Natural killer cell (primary cell): ENCODE results near the gene NACC2. TPM values are rescaled to one million over a fixed set of nuclear protein-coding genes. Genes with fewer than 3 reads are reported as not detected.

Experiments used
- ATAC-seq, 3 donors: fragments of 150-1000 bp in 2 of 3; fragments of 200-7000 bp in 1 of 3; cut with Tn5 transposase; 1 replicate in 1 of 3; 2 replicates in 2 of 3; pipeline ENCODE4 v1.10.0; 2021; ENCODE audit warnings: mild to moderate bottlenecking in 2 of 3, moderate library complexity in 2 of 3
- DNase-seq, 2 donors: peaks; one replicate each; pipeline versions ENCODE4 v3.0.0 to v3.0.0-alpha.2; 2013 to 2021; ENCODE audit warnings: mixed read lengths in 1 of 2
- H3K27ac ChIP-seq: one replicate; pipeline ENCODE4 v1.5.1; 2013; ENCODE audit warnings: mild to moderate bottlenecking, low read length
- H3K27me3 ChIP-seq: one replicate; pipeline ENCODE4 v1.6.1; 2013; ENCODE audit warnings: low read length; ENCODE audit not compliant: control insufficient read depth, insufficient read depth
- H3K36me3 ChIP-seq: one replicate; pipeline ENCODE4 v1.6.1; 2013; ENCODE audit warnings: low read length; ENCODE audit not compliant: control insufficient read depth, insufficient read depth
- H3K4me1 ChIP-seq: one replicate; pipeline ENCODE4 v1.6.1; 2013; ENCODE audit warnings: low read length; ENCODE audit not compliant: control insufficient read depth, insufficient read depth
- H3K4me3 ChIP-seq: one replicate; pipeline ENCODE4 v1.5.1; 2013; ENCODE audit warnings: low read length
- H3K9me3 ChIP-seq: one replicate; pipeline ENCODE4 v1.6.1; 2013; ENCODE audit warnings: low read length; ENCODE audit not compliant: control insufficient read depth, insufficient read depth
- H3K27ac Mint-ChIP-seq, 2 donors: one replicate each; pipeline ENCODE4 v1.8.0; 2022; ENCODE audit warnings: mild to moderate bottlenecking in 2 of 2, mixed read lengths in 2 of 2, moderate library complexity in 1 of 2
- H3K27me3 Mint-ChIP-seq, 2 donors: one replicate each; pipeline ENCODE4 v1.8.0; 2022; ENCODE audit warnings: low read depth in 2 of 2, mixed read lengths in 2 of 2
- H3K36me3 Mint-ChIP-seq: one replicate; pipeline ENCODE4 v1.8.0; 2022; ENCODE audit warnings: mixed read lengths
- H3K4me1 Mint-ChIP-seq, 2 donors: one replicate each; pipeline ENCODE4 v1.8.0; 2022; ENCODE audit warnings: mixed read lengths in 2 of 2
- H3K4me3 Mint-ChIP-seq: one replicate; pipeline ENCODE4 v1.8.0; 2022; ENCODE audit warnings: mild to moderate bottlenecking, moderate library complexity, mixed read lengths
- H3K9me3 Mint-ChIP-seq, 2 donors: one replicate each; pipeline ENCODE4 v1.8.0; 2022; ENCODE audit warnings: mixed read lengths in 2 of 2
- WGBS: methylation state at CpG from one replicate; pipeline ENCODE4 v1.1.7; 2013; ENCODE audit warnings: missing lambda C conversion rate; ENCODE audit not compliant: insufficient coverage; 5-methylcytosine and 5-hydroxymethylcytosine counted together
- intact Hi-C: fragments of 100-400 bp; cut with micrococcal nuclease; formaldehyde crosslinking; loops from one replicate; pipeline ENCODE4 v1.14.2; 2022
- total RNA-seq, 4 donors: library from RNA; stranded (reverse); fragments of 120-200 nt in 1 of 4; gene quantifications; one replicate each; pipeline versions ENCODE4 v1.2.3 to v1.2.4, GENCODE V29; 2013 to 2022
- TF ChIP-seq, protein P1 (sequence below): fragments of 200-600 bp; IDR thresholded peaks from one replicate; pipeline ENCODE4 v1.8.0; 2022; ENCODE audit warnings: antibody characterized with exemption

NACC2 gene
- total RNA-seq, 3 donors from 2014 or later (not counting 1 experiment from before 2014, with no cell fraction given): 14.5 to 21.6 (median 21.2) TPM

DNA sequence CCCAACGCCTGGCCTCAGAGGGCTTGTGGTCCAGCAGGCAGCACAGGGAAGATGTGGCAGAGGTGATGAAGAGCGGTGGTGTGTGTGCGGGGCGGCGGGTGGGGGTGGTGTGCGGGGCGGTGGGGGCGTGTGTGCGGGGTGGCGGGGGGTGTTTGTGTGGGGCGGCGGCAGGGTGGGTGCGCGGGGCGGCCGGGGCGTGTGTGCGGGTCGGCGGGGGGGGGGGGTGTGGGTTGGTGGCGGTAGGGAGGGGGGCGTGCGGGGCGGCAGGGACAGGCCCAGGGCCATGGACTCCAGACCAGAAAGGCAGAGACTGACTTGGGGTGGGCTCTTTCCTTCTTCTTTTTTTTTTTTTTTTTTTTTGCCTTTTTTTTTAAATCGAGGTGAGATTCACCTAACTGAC, 4.5 kb upstream of the NACC2 start:
- ATAC-seq (no peak), DNase-seq (no peak)
- TF ChIP-seq, protein P1, sequence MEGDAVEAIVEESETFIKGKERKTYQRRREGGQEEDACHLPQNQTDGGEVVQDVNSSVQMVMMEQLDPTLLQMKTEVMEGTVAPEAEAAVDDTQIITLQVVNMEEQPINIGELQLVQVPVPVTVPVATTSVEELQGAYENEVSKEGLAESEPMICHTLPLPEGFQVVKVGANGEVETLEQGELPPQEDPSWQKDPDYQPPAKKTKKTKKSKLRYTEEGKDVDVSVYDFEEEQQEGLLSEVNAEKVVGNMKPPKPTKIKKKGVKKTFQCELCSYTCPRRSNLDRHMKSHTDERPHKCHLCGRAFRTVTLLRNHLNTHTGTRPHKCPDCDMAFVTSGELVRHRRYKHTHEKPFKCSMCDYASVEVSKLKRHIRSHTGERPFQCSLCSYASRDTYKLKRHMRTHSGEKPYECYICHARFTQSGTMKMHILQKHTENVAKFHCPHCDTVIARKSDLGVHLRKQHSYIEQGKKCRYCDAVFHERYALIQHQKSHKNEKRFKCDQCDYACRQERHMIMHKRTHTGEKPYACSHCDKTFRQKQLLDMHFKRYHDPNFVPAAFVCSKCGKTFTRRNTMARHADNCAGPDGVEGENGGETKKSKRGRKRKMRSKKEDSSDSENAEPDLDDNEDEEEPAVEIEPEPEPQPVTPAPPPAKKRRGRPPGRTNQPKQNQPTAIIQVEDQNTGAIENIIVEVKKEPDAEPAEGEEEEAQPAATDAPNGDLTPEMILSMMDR: no peak
- no CpG with 5 or more reads among the region's 25 CpGs for WGBS
- H3K4me1 Mint-ChIP-seq: peaks cover 12 to 31% of the 10 kb centered on the region in 2 donors
- no peaks in the 10 kb centered on the region for H3K27me3 Mint-ChIP-seq
- H3K36me3 Mint-ChIP-seq: no peaks in the 10 kb centered on the region
- H3K27ac ChIP-seq: peak overlapping the region; percentile 72
- H3K4me1 ChIP-seq: peaks cover 27% of the 10 kb centered on the region
- H3K9me3 Mint-ChIP-seq: no peaks in the 10 kb centered on the region
- H3K4me3 Mint-ChIP-seq: peak overlapping the region; percentile 83
- peak overlapping the region; percentile 88 to 94 for H3K27ac Mint-ChIP-seq
- H3K4me3 ChIP-seq: no peak overlapping the region
- no peaks in the 10 kb centered on the region for H3K27me3 ChIP-seq
- no peaks in the 10 kb centered on the region for H3K9me3 ChIP-seq
- intact Hi-C loops: no loop called here
- no peaks in the 10 kb centered on the region for H3K36me3 ChIP-seq

DNA sequence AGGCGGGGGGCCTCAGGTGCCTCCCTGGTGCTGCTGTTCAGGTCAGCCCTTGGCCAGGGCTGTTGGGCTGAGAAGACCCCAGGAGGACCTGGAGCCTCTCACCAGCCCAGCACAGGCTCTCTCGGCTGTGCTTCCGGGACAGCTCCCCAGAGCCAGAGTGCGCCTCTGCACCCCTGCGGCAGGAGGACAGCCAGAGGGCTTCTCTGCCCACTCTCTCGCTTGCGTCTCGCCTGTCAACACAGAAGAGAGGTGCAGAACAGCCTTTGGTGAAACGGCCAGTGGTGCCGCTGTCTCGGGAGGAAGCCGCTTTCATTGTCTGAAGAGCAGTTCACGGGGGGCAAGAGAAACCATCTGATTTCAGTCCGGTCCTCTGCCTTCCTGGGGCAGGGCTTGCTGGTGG, 3.8 kb upstream of the NACC2 start:
- Histone ChIP-seq H3K27me3 (no peaks in the 10 kb centered on the region), H3K4me1 (peaks cover 33% of the 10 kb centered on the region), H3K27ac (peak overlapping the region; percentile 72), H3K36me3 (no peaks in the 10 kb centered on the region), H3K4me3 (no peak overlapping the region), H3K9me3 (no peaks in the 10 kb centered on the region)
- Mint-ChIP-seq H3K9me3 (no peaks in the 10 kb centered on the region), H3K27ac (peak overlapping the region; percentile 88 to 94), H3K27me3 (no peaks in the 10 kb centered on the region), H3K36me3 (no peaks in the 10 kb centered on the region), H3K4me3 (peak overlapping the region; percentile 83), H3K4me1 (peaks cover 12 to 36% of the 10 kb centered on the region in 2 donors)
- 32% methylated on average over 14 of the region's 14 CpGs for WGBS
- TF ChIP-seq, protein P1: no peak
- intact Hi-C loops: no loop called here
- ATAC-seq: peak; percentile 47 to 62 (median 56)
- peak; percentile 33 to 47 for DNase-seq

DNA sequence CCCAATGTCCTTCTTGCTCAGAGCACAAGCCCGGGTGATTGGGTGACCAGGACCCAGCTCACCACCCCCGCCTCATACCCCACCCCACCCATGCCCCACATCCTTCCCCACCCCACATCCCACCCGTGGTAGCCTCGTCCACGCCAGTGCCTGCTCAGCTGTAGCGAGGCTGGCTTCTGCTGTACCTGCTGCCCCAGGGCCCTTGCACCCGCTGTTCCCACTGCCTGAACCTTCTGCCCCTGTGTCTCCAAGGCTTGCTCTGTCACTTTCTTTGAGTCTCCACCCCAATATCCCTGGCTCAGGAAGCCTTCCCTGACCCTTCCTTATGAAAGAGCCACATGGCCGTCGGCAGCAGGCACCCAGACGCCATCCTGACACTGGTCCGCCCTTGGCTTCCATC, 3.1 kb upstream of the NACC2 start:
- H3K4me3 Mint-ChIP-seq: peak overlapping the region; percentile 83
- Histone ChIP-seq H3K27ac (no peak overlapping the region), H3K4me3 (no peak overlapping the region), H3K9me3 (no peaks in the 10 kb centered on the region), H3K36me3 (no peaks in the 10 kb centered on the region), H3K27me3 (no peaks in the 10 kb centered on the region), H3K4me1 (peaks cover 40% of the 10 kb centered on the region)
- H3K36me3 Mint-ChIP-seq: no peaks in the 10 kb centered on the region
- no peaks in the 10 kb centered on the region for H3K9me3 Mint-ChIP-seq
- 67% methylated on average over 11 of the region's 11 CpGs for WGBS
- DNase-seq: no peak
- H3K27me3 Mint-ChIP-seq: no peaks in the 10 kb centered on the region
- intact Hi-C loops: no loop called here
- TF ChIP-seq, protein P1: no peak
- ATAC-seq: no peak
- H3K27ac Mint-ChIP-seq: peak overlapping the region; percentile 88 to 94
- peaks cover 12 to 42% of the 10 kb centered on the region in 2 donors for H3K4me1 Mint-ChIP-seq

DNA sequence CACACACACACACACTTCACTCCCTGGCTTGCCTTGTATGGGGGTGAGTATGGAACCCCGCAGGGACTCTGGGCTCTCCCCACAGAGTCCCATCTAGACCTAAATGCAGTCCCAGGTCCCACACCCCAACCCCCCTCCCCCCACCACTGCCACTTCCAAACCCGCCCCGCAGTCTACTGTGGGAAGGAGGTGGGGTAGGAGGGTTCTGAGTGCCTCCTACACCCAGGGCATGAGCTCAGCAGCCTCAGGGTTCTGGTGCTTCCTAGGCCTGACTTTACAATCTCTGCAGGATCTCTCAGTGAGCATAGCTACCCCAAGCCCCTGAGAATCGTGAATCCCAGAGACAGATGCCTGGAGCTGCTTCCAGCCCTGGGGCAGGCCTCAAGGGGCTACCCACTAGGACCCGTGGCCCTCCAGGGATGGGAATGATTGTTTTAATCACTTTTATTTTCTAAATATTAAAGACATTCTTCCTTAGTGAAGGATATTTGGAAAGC, 1.5 kb upstream of the NACC2 start:
- peaks cover 44% of the 10 kb centered on the region for H3K4me1 ChIP-seq
- no peaks in the 10 kb centered on the region for H3K27me3 ChIP-seq
- Mint-ChIP-seq H3K4me1 (peaks cover 12 to 57% of the 10 kb centered on the region in 2 donors), H3K27ac (peak overlapping the region in 1 of 2 donors; percentile 76), H3K9me3 (no peaks in the 10 kb centered on the region), H3K27me3 (no peaks in the 10 kb centered on the region), H3K4me3 (peak overlapping the region; percentile 64), H3K36me3 (no peaks in the 10 kb centered on the region)
- DNase-seq (no peak), ATAC-seq (no peak)
- 92% methylated on average over 1 of the region's 5 CpGs for WGBS
- no peak overlapping the region for H3K27ac ChIP-seq
- TF ChIP-seq, protein P1: no peak
- no peak overlapping the region for H3K4me3 ChIP-seq
- H3K36me3 ChIP-seq: no peaks in the 10 kb centered on the region
- intact Hi-C loops: no loop called here
- no peaks in the 10 kb centered on the region for H3K9me3 ChIP-seq
